GM12878 (cell line): ENCODE results near the gene ZNF700. TPM values are rescaled to one million over a fixed set of nuclear protein-coding genes. Genes with fewer than 3 reads are reported as not detected.

Experiments used
- ATAC-seq: fragments of 200-7000 bp; cut with Tn5 transposase; 3 replicates; pipeline ENCODE4 v1.9.1; 2020; ENCODE audit warnings: mild to moderate bottlenecking, moderate library complexity
- BruUV-seq: library from RNA; stranded (reverse); fragments of 400-500 nt; replicated peaks from 2 replicates; lab custom pipeline; 2021; lab: Mats Ljungman, UMichigan
- CTCF ChIA-PET: fragments of 300-600 bp; sonication (Branson Sonifier 250); formaldehyde crosslinking; extraction: SDS; loops from one replicate; lab custom pipeline; 2021; ENCODE audit warnings: inconsistent platforms; lab: Yijun Ruan, JAX
- POLR2A ChIA-PET: fragments of 350-600 bp; formaldehyde crosslinking; extraction: SDS; loops from one replicate; lab custom pipeline; 2021; ENCODE audit warnings: inconsistent platforms; lab: Charles Lee
- RAD21 ChIA-PET: fragments of 300-600 bp; sonication (Branson Sonifier 250); formaldehyde crosslinking; loops from one replicate; lab custom pipeline; 2023; ENCODE audit warnings: antibody characterized with exemption; ENCODE audit not compliant: unreplicated experiment; lab: Charles Lee
- SMC1A ChIA-PET: fragments of 300-600 bp; sonication (Branson Sonifier 250); formaldehyde crosslinking; loops from one replicate; lab custom pipeline; 2023; ENCODE audit not compliant: unreplicated experiment, uncharacterized antibody; lab: Charles Lee
- DNase-seq: peaks from one replicate; pipeline ENCODE4 v3.0.0-alpha.2; 2011; ENCODE audit warnings: low read depth, low spot score
- FAIRE-seq: peaks from 3 replicates; lab custom pipeline; 2011; peaks lifted over from hg19 to GRCh38; lab: Jason Lieb, UNC
- H2AFZ ChIP-seq: 2 replicates; pipeline ENCODE4 v1.6.0; 2011; ENCODE audit warnings: low read depth, low read length, control low read depth; ENCODE audit not compliant: control insufficient read depth
- H3K27ac ChIP-seq: 2 replicates; pipeline ENCODE4 v1.5.1; 2011; ENCODE audit warnings: control low read depth; ENCODE audit not compliant: control insufficient read depth, insufficient read depth
- H3K27me3 ChIP-seq, 2 experiments: replicated peaks in 1 of 2; 2 replicates each; pipeline versions ENCODE4 v1.6.0 to v1.6.1; 2011; ENCODE audit warnings: low read length in 1 of 2; ENCODE audit not compliant: control insufficient read depth in 2 of 2, insufficient read depth in 2 of 2
- H3K36me3 ChIP-seq, 2 experiments: 2 replicates each; pipeline ENCODE4 v1.5.1; 2011; ENCODE audit warnings: low read length in 1 of 2; ENCODE audit not compliant: control insufficient read depth in 2 of 2, insufficient read depth in 2 of 2
- H3K4me1 ChIP-seq: 2 replicates; pipeline ENCODE4 v1.6.1; 2011; ENCODE audit warnings: mild to moderate bottlenecking, low read length, moderate library complexity, mixed read lengths; ENCODE audit not compliant: control insufficient read depth, insufficient read depth
- H3K4me2 ChIP-seq: 2 replicates; pipeline ENCODE4 v1.6.0; 2011; ENCODE audit warnings: control low read depth; ENCODE audit not compliant: control insufficient read depth, insufficient read depth
- H3K4me3 ChIP-seq: fragments of 200-600 bp; sonication (generic); 2 replicates; pipeline ENCODE4 v1.5.1; 2016
- H3K79me2 ChIP-seq: 2 replicates; pipeline ENCODE4 v1.6.0; 2011; ENCODE audit warnings: low read length; ENCODE audit not compliant: control insufficient read depth, insufficient read depth
- H3K9ac ChIP-seq: 2 replicates; pipeline ENCODE4 v1.8.0; 2011; ENCODE audit warnings: low read length, control low read depth, mixed read lengths; ENCODE audit not compliant: control insufficient read depth, insufficient read depth
- H3K9me3 ChIP-seq: replicated peaks from 3 replicates; pipeline ENCODE4 v1.5.1; 2011; ENCODE audit warnings: mild to moderate bottlenecking, low read length; ENCODE audit not compliant: control insufficient read depth, insufficient read depth
- H4K20me1 ChIP-seq: 2 replicates; pipeline ENCODE4 v1.6.0; 2011; ENCODE audit not compliant: control insufficient read depth, insufficient read depth
- EED ChIP-seq: sonication (generic); IDR thresholded peaks from 2 replicates; pipeline ENCODE4 v1.6.1; 2016; ENCODE audit warnings: antibody characterized with exemption, low read depth
- FOS ChIP-seq: IDR thresholded peaks from 3 replicates; pipeline ENCODE4 v1.6.1; 2011; ENCODE audit warnings: borderline replicate concordance; ENCODE audit not compliant: insufficient read length; ENCODE audit errors: extremely low read depth
- MLLT1 ChIP-seq: fragments of 450-650 bp; IDR thresholded peaks from 2 replicates; pipeline ENCODE4 v1.6.1; 2016; ENCODE audit warnings: mild to moderate bottlenecking
- MYB ChIP-seq: fragments of 150-350 bp; IDR thresholded peaks from 2 replicates; pipeline ENCODE4 v1.6.1; 2014; ENCODE audit warnings: mild to moderate bottlenecking, low read depth, low read length, borderline replicate concordance
- RELB ChIP-seq: fragments of 450-650 bp; IDR thresholded peaks from 2 replicates; pipeline ENCODE4 v1.6.1; 2017; ENCODE audit warnings: low read depth, mild to moderate bottlenecking, moderate library complexity
- ZNF24 ChIP-seq: fragments of 450-650 bp; IDR thresholded peaks from 2 replicates; pipeline ENCODE4 v1.6.1; 2017; ENCODE audit warnings: antibody characterized with exemption, mild to moderate bottlenecking
- WGBS: methylation state at CpG from one replicate; pipeline ENCODE4 v1.1.6; 2016; ENCODE audit warnings: low lambda C conversion rate; ENCODE audit not compliant: insufficient replicate concordance, insufficient coverage; ENCODE audit errors: missing lambda C conversion rate; 5-methylcytosine and 5-hydroxymethylcytosine counted together
- in situ Hi-C: fragments of 300-500 bp; cut with MboI; formaldehyde crosslinking; loops from 9 replicates; pipeline ENCODE4 v1.14.3; 2018; ENCODE audit warnings: mixed read lengths
- intact Hi-C: fragments of 100-400 bp; cut with micrococcal nuclease; formaldehyde crosslinking; loops from one replicate; pipeline ENCODE4 v1.14.2; 2022; ENCODE audit not compliant: unreplicated experiment
- polyA plus RNA-seq, 11 experiments: library from polyadenylated mRNA; depleted of rRNA in 4 of 11; unstranded in 6 of 11; stranded (reverse) in 5 of 11; fragments of >200 nt; fragmentation: Nextera tagmentation in 4 of 11; fragmentation: Illumina TruSeq in 1 of 11; extraction: Ambion mirVana in 4 of 11; extraction: Trizol in 1 of 11; gene quantifications; 1 replicate in 1 of 11; 2 replicates in 10 of 11; pipeline versions ENCODE4 v1.2.1 to v1.2.3, GENCODE V29; 2011 to 2016; ENCODE audit warnings: inconsistent platforms in 2 of 11, missing spikeins in 2 of 11, low read depth in 1 of 11
- total RNA-seq, 4 experiments: library from RNA; depleted of rRNA in 3 of 4; stranded (reverse); fragments of >200 nt in 3 of 4; fragmentation: Illumina TruSeq in 1 of 4; extraction: Trizol in 1 of 4; gene quantifications; 2 replicates each; pipeline versions ENCODE4 v1.2.1 to v1.2.3, GENCODE V29; 2013 to 2021

ZNF700 gene
- total and polyA plus RNA-seq, 10 of the 15 experiments (the other 5 are each of a cell fraction or from before 2014, with no cell fraction given): 6.7 to 16.0 (median 11.1) TPM

- TF ChIP-seq ZNF24: no peak
Measured at GRCh38 chr19:11970174-11970573, 45.3 kb downstream of the ZNF700 start (continued).

- H3K4me2 ChIP-seq: no peak overlapping the region
Measured at GRCh38 chr19:11971041-11971440, 46.1 kb downstream of the ZNF700 start.

More at GRCh38 chr19:11971041-11971440, 46.1 kb downstream of the ZNF700 start:
- Histone ChIP-seq H3K36me3 (no peaks in the 10 kb centered on the region), H3K27me3 (no peaks in the 10 kb centered on the region), H3K4me1 (no peaks in the 10 kb centered on the region), H2AFZ (no peak overlapping the region), H3K27ac (no peak overlapping the region), H3K4me3 (no peak overlapping the region), H3K9me3 (peaks cover 2% of the 10 kb centered on the region; the same call in 2 of the 3 replicates), H3K9ac (no peak overlapping the region), H3K79me2 (no peaks in the 10 kb centered on the region), H4K20me1 (no peaks in the 10 kb centered on the region)
- intact Hi-C loops: no loop called here
- DNase-seq: no peak
- RAD21 ChIA-PET: no interaction called here
- TF ChIP-seq RELB (no peak), FOS (no peak), EED (no peak), MYB (no peak), MLLT1 (no peak)
- SMC1A ChIA-PET: interaction anchor here (1.3 kb wide), 1 partner anchor 9 kb away, joined by 3 read pairs; no protein-coding TSS in a partner anchor
- no peak for FAIRE-seq
- CTCF ChIA-PET: interaction anchor here (0.6 to 1.6 kb wide), 3 partner anchors 48 to 174 kb away, joined by 3 to 4 read pairs (median 4); no protein-coding TSS in a partner anchor
- POLR2A ChIA-PET: no interaction called here
- in situ Hi-C loops: no loop called here
- 67% methylated on average over 2 of the region's 2 CpGs for WGBS
- BruUV-seq: no TSS peak
- no peak for ATAC-seq
